Activated B cell treated with CpG ODN at 0.5 μM for 24 hours (primary cell): Measurements from ENCODE around the gene MLPH. TPM values are rescaled to one million over a fixed set of nuclear protein-coding genes. Genes with fewer than 3 reads are reported as not detected.

Source experiments
- ATAC-seq: fragments of 200-7000 bp; cut with Tn5 transposase; one replicate; pipeline ENCODE4 v1.10.0; 2021; ENCODE audit warnings: low read depth, mild to moderate bottlenecking, moderate library complexity
- CTCF ChIA-PET: fragments of 350-600 bp; sonication (Branson Sonifier 250); formaldehyde crosslinking; loops from one replicate; lab custom pipeline; 2021; ENCODE audit warnings: antibody characterized with exemption; lab: Charles Lee
- POLR2A ChIA-PET: fragments of 350-600 bp; sonication (Branson Sonifier 250); formaldehyde crosslinking; loops from one replicate; lab custom pipeline; 2021; ENCODE audit warnings: antibody characterized with exemption; lab: Charles Lee
- DNase-seq: peaks from one replicate; pipeline ENCODE4 v3.0.0; 2022
- H3K27ac Mint-ChIP-seq: one replicate; pipeline ENCODE4 v1.8.0; 2020; ENCODE audit warnings: mixed read lengths
- H3K27me3 Mint-ChIP-seq: one replicate; pipeline ENCODE4 v1.8.0; 2021; ENCODE audit warnings: mixed read lengths
- H3K36me3 Mint-ChIP-seq: one replicate; pipeline ENCODE4 v1.8.0; 2021; ENCODE audit warnings: low read depth, mixed read lengths
- H3K4me1 Mint-ChIP-seq: one replicate; pipeline ENCODE4 v1.8.0; 2021; ENCODE audit warnings: mixed read lengths
- H3K4me3 Mint-ChIP-seq: one replicate; pipeline ENCODE4 v1.8.0; 2020; ENCODE audit warnings: mild to moderate bottlenecking, mixed read lengths
- H3K9me3 Mint-ChIP-seq: one replicate; pipeline ENCODE4 v1.8.0; 2020; ENCODE audit warnings: mixed read lengths
- intact Hi-C: fragments of 100-400 bp; cut with micrococcal nuclease; formaldehyde crosslinking; loops from one replicate; pipeline ENCODE4 v1.15.1; 2024
- total RNA-seq: library from RNA; stranded (reverse); gene quantifications from 2 replicates; pipeline ENCODE4 v1.2.3, GENCODE V29; 2022
- TF ChIP-seq, protein P1 (sequence below): fragments of 200-600 bp; IDR thresholded peaks from one replicate; pipeline ENCODE4 v1.8.0; 2022; ENCODE audit warnings: antibody characterized with exemption, mild to moderate bottlenecking

Gene MLPH
- total RNA-seq, 1 donor from 2014 or later = not detected

DNA sequence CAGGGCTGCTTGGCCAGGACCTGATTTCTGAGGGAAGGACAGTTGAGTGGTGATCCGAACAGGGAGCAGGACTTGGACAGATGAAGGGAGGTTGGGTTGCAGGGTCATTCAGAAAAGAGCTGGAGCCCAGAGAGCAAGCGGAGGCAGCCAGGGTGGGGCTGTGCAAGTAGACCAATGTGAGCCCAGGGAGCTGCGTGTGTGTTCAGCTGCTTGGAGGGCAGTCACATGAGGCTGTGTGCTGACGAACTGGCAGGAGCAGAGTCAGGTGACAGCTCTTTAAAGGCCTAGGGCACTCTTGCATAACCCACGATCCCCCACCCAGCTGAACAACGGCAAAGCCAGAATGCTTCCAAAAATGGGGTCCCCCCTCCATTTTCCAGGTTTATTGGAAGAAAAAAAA, 4.6 kb upstream of the MLPH start:
- H3K27ac Mint-ChIP-seq = no peak overlapping the region
- ATAC-seq (no peak), DNase-seq (no peak)
- H3K4me3 Mint-ChIP-seq = no peak overlapping the region
- POLR2A ChIA-PET = no interaction called here
- no peaks in the 10 kb centered on the region for H3K36me3 Mint-ChIP-seq
- peaks cover 3% of the 10 kb centered on the region for H3K4me1 Mint-ChIP-seq
- no peaks in the 10 kb centered on the region for H3K9me3 Mint-ChIP-seq
- CTCF ChIA-PET = no interaction called here
- TF ChIP-seq, protein P1, sequence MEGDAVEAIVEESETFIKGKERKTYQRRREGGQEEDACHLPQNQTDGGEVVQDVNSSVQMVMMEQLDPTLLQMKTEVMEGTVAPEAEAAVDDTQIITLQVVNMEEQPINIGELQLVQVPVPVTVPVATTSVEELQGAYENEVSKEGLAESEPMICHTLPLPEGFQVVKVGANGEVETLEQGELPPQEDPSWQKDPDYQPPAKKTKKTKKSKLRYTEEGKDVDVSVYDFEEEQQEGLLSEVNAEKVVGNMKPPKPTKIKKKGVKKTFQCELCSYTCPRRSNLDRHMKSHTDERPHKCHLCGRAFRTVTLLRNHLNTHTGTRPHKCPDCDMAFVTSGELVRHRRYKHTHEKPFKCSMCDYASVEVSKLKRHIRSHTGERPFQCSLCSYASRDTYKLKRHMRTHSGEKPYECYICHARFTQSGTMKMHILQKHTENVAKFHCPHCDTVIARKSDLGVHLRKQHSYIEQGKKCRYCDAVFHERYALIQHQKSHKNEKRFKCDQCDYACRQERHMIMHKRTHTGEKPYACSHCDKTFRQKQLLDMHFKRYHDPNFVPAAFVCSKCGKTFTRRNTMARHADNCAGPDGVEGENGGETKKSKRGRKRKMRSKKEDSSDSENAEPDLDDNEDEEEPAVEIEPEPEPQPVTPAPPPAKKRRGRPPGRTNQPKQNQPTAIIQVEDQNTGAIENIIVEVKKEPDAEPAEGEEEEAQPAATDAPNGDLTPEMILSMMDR = no peak
- intact Hi-C loops = no loop called here
- peaks cover 45% of the 10 kb centered on the region for H3K27me3 Mint-ChIP-seq

DNA sequence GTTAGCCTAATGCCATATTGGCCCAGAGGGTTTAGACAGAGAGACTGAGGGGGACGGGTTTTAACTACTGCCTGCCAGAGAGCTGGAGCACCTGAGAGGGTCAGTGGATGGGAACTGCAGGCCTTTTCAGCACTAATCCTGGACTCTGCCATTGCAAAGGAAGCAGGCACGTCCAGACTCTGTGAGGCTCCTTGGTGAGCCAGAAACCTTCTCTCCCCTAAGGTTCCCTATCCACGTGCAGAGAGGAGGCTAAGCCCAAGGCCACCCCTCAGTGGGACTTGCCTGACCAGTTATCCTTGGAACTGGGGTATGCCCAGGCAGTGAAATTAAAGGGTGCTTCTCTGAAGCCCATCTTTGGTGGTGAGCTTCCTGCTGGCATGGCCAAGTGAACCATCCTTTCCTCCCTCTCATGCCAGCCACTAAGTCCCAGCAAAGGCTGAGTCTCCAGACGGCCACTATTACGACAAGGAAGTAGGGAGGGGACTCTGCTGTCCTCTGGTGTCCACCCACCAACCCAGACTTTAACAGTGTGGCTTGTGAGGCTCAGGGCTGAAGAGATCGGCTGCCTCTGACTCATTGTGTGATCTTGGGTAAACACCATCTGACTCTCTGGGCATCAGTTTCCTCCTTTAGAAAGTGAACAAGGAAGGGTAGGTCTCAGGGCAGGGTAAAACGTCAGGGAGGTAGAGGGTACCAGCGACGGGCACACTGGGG, 3.9 kb upstream of the MLPH start:
- CTCF ChIA-PET = no interaction called here
- no peak overlapping the region for H3K27ac Mint-ChIP-seq
- no peaks in the 10 kb centered on the region for H3K36me3 Mint-ChIP-seq
- no peak overlapping the region for H3K4me3 Mint-ChIP-seq
- H3K9me3 Mint-ChIP-seq = no peaks in the 10 kb centered on the region
- TF ChIP-seq, protein P1 = no peak
- no peak for ATAC-seq
- no peak for DNase-seq
- POLR2A ChIA-PET = no interaction called here
- H3K27me3 Mint-ChIP-seq = peaks cover 45% of the 10 kb centered on the region
- H3K4me1 Mint-ChIP-seq = peaks cover 3% of the 10 kb centered on the region
- intact Hi-C loops = no loop called here

DNA sequence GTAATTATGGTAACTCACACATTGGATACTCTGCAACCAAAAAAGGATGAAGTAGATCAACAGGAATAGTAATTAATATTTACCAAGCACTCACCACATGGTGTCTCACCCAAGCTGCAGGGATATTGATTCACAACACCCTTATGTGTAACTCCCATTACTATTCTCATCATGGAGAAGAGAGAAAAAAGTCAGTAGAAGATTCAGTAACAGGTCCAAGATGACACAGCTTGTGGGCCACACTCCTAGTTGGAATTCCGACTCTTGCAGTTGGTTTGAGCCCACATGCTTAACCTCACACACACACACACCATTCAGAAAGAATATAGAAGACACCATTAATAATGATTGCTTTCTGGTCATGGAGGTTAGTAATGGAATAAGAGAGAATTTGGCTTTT, 1.7 kb upstream of the MLPH start:
- intact Hi-C loops = no loop called here
- TF ChIP-seq, protein P1 = no peak
- Mint-ChIP-seq H3K4me1 (peaks cover 3% of the 10 kb centered on the region), H3K27me3 (peaks cover 45% of the 10 kb centered on the region), H3K36me3 (no peaks in the 10 kb centered on the region), H3K4me3 (no peak overlapping the region), H3K27ac (no peak overlapping the region), H3K9me3 (peaks cover 1% of the 10 kb centered on the region)
- ATAC-seq = no peak
- CTCF ChIA-PET = no interaction called here
- POLR2A ChIA-PET = no interaction called here
- DNase-seq = no peak

DNA sequence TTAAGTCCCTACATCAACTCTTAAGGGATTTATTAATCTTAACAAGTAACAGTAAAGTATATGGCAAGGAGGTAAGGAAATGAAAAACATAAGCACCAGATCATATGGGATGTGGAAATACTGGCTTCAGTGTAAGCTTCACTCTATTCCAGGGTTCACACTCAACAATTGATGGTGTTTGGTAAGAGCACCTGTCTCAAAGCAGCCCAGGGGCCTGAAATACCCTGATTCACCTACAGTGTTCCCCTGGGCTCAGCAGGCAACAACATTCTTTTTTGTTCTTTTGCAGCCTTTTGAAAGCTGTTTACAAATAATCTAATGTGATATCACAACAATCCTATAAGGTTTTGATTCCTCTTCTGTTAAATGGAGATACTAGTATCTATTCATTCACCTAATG, 1.2 kb upstream of the MLPH start:
- Mint-ChIP-seq H3K27ac (no peak overlapping the region), H3K4me3 (no peak overlapping the region), H3K27me3 (peaks cover 42% of the 10 kb centered on the region)

DNA sequence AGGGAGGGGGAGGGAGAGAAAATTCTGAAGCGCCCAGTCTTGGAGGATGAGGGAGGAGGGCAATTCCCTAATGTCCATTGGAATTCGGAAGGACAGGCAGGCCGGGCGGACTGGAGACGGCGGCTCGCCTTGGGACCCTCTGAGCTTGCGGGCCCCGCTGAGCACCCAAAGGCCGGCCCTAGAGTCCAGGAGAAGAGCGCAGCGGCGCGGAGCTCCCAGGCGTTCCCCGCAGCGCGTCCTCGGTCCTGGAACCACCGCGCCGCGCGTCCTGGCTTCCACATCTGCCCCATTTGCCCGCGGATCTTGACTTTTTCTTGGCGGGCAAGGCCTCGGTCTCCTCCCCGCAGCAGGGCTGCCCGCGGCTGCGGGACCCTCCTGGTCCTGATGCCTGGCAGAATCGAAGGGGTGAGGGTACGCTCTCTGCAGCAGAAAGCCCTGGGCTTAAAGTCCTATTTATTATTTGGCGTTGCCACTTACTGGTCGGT, 675 bp upstream of the MLPH start:
- peaks cover 38% of the 10 kb centered on the region for H3K27me3 Mint-ChIP-seq
- no peaks in the 10 kb centered on the region for H3K36me3 Mint-ChIP-seq
- no peak overlapping the region for H3K27ac Mint-ChIP-seq
- ChIA-PET POLR2A (no interaction called here), CTCF (no interaction called here)
- ATAC-seq = no peak
- TF ChIP-seq, protein P1 = no peak
- no peak for DNase-seq
- intact Hi-C loops = no loop called here
- peaks cover 9% of the 10 kb centered on the region for H3K9me3 Mint-ChIP-seq
- H3K4me3 Mint-ChIP-seq = no peak overlapping the region
- H3K4me1 Mint-ChIP-seq = peaks cover 3% of the 10 kb centered on the region

More for the DNA sequence above, 1.2 kb upstream of the MLPH start:
- TF ChIP-seq, protein P1 = no peak
- no peaks in the 10 kb centered on the region for H3K36me3 Mint-ChIP-seq
- CTCF ChIA-PET = no interaction called here
- peaks cover 3% of the 10 kb centered on the region for H3K4me1 Mint-ChIP-seq
- intact Hi-C loops = no loop called here
- H3K9me3 Mint-ChIP-seq = peaks cover 5% of the 10 kb centered on the region
- ATAC-seq (no peak), DNase-seq (no peak)
- POLR2A ChIA-PET = no interaction called here
